ENCODE measurements around the gene TNK2.

TNK2 gene

GRCh38 chr3:195838714-195839113 lies 69.6 kb downstream of the TNK2 start:
- POLR2A ChIA-PET = no interaction called here
- H3K27ac ChIP-seq (ENCODE audit: extremely low read depth, low read depth, low read length) = no peak overlapping the region
- H3K4me1 ChIP-seq (ENCODE audit: control insufficient read depth, insufficient read depth, low read length) = no peaks in the 10 kb centered on the region
- TF ChIP-seq ZBTB21 (tag by site-specific recombination; IDR thresholded peaks at IDR 0.05) (no peak), SCRT2 (tag by site-specific recombination; IDR thresholded peaks at IDR 0.05) (peak; percentile 56)
- no peaks in the 10 kb centered on the region for H3K9me3 ChIP-seq (ENCODE audit: control insufficient read depth, insufficient read depth, low read depth, low read length)
- H3K36me3 ChIP-seq (ENCODE audit: control insufficient read depth in 2 of 2, insufficient read depth in 1 of 2, low read length in 2 of 2) = no peaks in the 10 kb centered on the region
- H3K4me3 ChIP-seq (ENCODE audit: low read depth, low read length) = no peak overlapping the region
- CTCF ChIA-PET = interaction anchor here (2.3 kb wide), 1 partner anchor 12 kb away, joined by 10 read pairs; no protein-coding TSS in a partner anchor

- TF ChIP-seq PRDM10 (tag by site-specific recombination; IDR thresholded peaks at IDR 0.05) = no peak
- TF ChIP-seq KLF8 (tag by site-specific recombination; IDR thresholded peaks at IDR 0.05) = no peak
- TF ChIP-seq ZBTB48 (tag by site-specific recombination; IDR thresholded peaks at IDR 0.05) = no peak
- TF ChIP-seq ZXDB (tag by site-specific recombination; IDR thresholded peaks at IDR 0.05) = no peak
- no peak for TF ChIP-seq ZNF239 (tag by site-specific recombination; IDR thresholded peaks at IDR 0.05)
- no peak for TF ChIP-seq KLF9 (tag by site-specific recombination; IDR thresholded peaks at IDR 0.05; ENCODE audit: low read depth)
- TF ChIP-seq ZNF521 (tag by site-specific recombination; IDR thresholded peaks at IDR 0.05) = no peak
- no peak for TF ChIP-seq ZFP41 (tag by site-specific recombination; IDR thresholded peaks at IDR 0.05; ENCODE audit: borderline replicate concordance)
- TF ChIP-seq ZNF157 (tag by site-specific recombination; IDR thresholded peaks at IDR 0.05) = no peak
- no peak for TF ChIP-seq ZNF558 (tag by site-specific recombination; IDR thresholded peaks at IDR 0.05)
- no peak for TF ChIP-seq ZNF121 (tag by site-specific recombination; IDR thresholded peaks at IDR 0.05)
- no peak for TF ChIP-seq SP7 (tag by site-specific recombination; IDR thresholded peaks at IDR 0.05)
- no peak for TF ChIP-seq ZNF785 (tag by site-specific recombination; IDR thresholded peaks at IDR 0.05)
- no peak for TF ChIP-seq ZNF837 (tag by site-specific recombination; IDR thresholded peaks at IDR 0.05)
- TF ChIP-seq TSHZ1 (tag by site-specific recombination; IDR thresholded peaks at IDR 0.05; ENCODE audit: borderline replicate concordance) = no peak
- H3K36me3 ChIP-seq (ENCODE audit: control insufficient read depth in 2 of 2, insufficient read depth in 1 of 2, low read length in 2 of 2) = no peaks in the 10 kb centered on the region
- no peak overlapping the region for H3K4me3 ChIP-seq (ENCODE audit: low read depth, low read length)
- no peak overlapping the region for H3K27ac ChIP-seq (ENCODE audit: extremely low read depth, low read depth, low read length)
- POLR2A ChIA-PET = no interaction called here
- no peaks in the 10 kb centered on the region for H3K9me3 ChIP-seq (ENCODE audit: control insufficient read depth, insufficient read depth, low read depth, low read length)
- H3K4me1 ChIP-seq (ENCODE audit: control insufficient read depth, insufficient read depth, low read length) = no peaks in the 10 kb centered on the region
- CTCF ChIA-PET = interaction anchor here (1.4 kb wide), 1 partner anchor 14 kb away, joined by 6 read pairs; no protein-coding TSS in a partner anchor
Measured at GRCh38 chr3:195836476-195837135, 71.7 kb downstream of the TNK2 start.

Measured in HEK293 (cell line).